Measurements from ENCODE around the gene HERC2. TPM values are rescaled to one million over a fixed set of nuclear protein-coding genes. Genes with fewer than 3 reads are reported as not detected.

The HERC2 gene
- total RNA-seq, 2 experiments from 2014 or later, result 26.8 to 35.0 TPM

GRCh38 chr15:28105793-28106192 is 216.2 kb downstream of the HERC2 start:
- peak overlapping the region; percentile 32 for H3K4me3 Mint-ChIP-seq
- ChIA-PET CTCF (no interaction called here), POLR2A (no interaction called here)
- H3K27me3 Mint-ChIP-seq, result peaks cover 10% of the 10 kb centered on the region
- H3K36me3 Mint-ChIP-seq (ENCODE audit: low read depth), result no peaks in the 10 kb centered on the region
- ATAC-seq, result no peak
- intact Hi-C loops (cut with DNase I, micrococcal nuclease), result loop anchor here in 1 of 2 experiments (1.0 to 2.0 kb wide), 2 partner anchors 9 to 19 kb away; no protein-coding TSS in a partner anchor
- no peak overlapping the region for H3K27ac Mint-ChIP-seq
- peaks cover 8% of the 10 kb centered on the region for H3K4me1 Mint-ChIP-seq
- DNase-seq, result no peak
- H3K9me3 Mint-ChIP-seq (ENCODE audit: low read depth), result no peaks in the 10 kb centered on the region

GRCh38 chr15:28105224-28105791 is 216.7 kb downstream of the HERC2 start:
- CTCF ChIA-PET, result no interaction called here
- no peaks in the 10 kb centered on the region for H3K36me3 Mint-ChIP-seq (ENCODE audit: low read depth)
- intact Hi-C loops (cut with DNase I, micrococcal nuclease), result no loop called here
- peaks cover 8% of the 10 kb centered on the region for H3K4me1 Mint-ChIP-seq
- no peak overlapping the region for H3K4me3 Mint-ChIP-seq
- no peak overlapping the region for H3K27ac Mint-ChIP-seq
- POLR2A ChIA-PET, result no interaction called here
- H3K27me3 Mint-ChIP-seq, result peaks cover 13% of the 10 kb centered on the region
- DNase-seq (no peak), ATAC-seq (no peak)
- no peaks in the 10 kb centered on the region for H3K9me3 Mint-ChIP-seq (ENCODE audit: low read depth)

GRCh38 chr15:28104326-28104725 is 217.7 kb downstream of the HERC2 start:
- ChIA-PET POLR2A (no interaction called here), CTCF (no interaction called here)
- Mint-ChIP-seq H3K4me1 (peaks cover 12% of the 10 kb centered on the region), H3K27me3 (peaks cover 21% of the 10 kb centered on the region), H3K36me3 (ENCODE audit: low read depth) (no peaks in the 10 kb centered on the region), H3K9me3 (ENCODE audit: low read depth) (no peaks in the 10 kb centered on the region), H3K4me3 (no peak overlapping the region), H3K27ac (no peak overlapping the region)
- intact Hi-C loops (cut with DNase I, micrococcal nuclease), result no loop called here
- no peak for DNase-seq
- no peak for ATAC-seq

- Mint-ChIP-seq H3K4me1 (peaks cover 15% of the 10 kb centered on the region), H3K9me3 (ENCODE audit: low read depth) (no peaks in the 10 kb centered on the region), H3K4me3 (no peak overlapping the region), H3K27ac (no peak overlapping the region), H3K27me3 (peaks cover 24% of the 10 kb centered on the region), H3K36me3 (ENCODE audit: low read depth) (no peaks in the 10 kb centered on the region)
- ATAC-seq (no peak), DNase-seq (no peak)
- ChIA-PET POLR2A (no interaction called here), CTCF (interaction anchor here (0.6 kb wide), 1 partner anchor 1930 kb away, joined by 3 read pairs; no protein-coding TSS in a partner anchor)
- intact Hi-C loops (cut with DNase I, micrococcal nuclease), result no loop called here
Observed at GRCh38 chr15:28103831-28104230, 218.1 kb downstream of the HERC2 start.

- POLR2A ChIA-PET, result no interaction called here
- Mint-ChIP-seq H3K4me3 (no peak overlapping the region), H3K27me3 (peaks cover 36% of the 10 kb centered on the region), H3K9me3 (ENCODE audit: low read depth) (no peaks in the 10 kb centered on the region), H3K27ac (no peak overlapping the region), H3K4me1 (peaks cover 20% of the 10 kb centered on the region), H3K36me3 (ENCODE audit: low read depth) (no peaks in the 10 kb centered on the region)
- DNase-seq (no peak), ATAC-seq (no peak)
- intact Hi-C loops (cut with DNase I, micrococcal nuclease), result no loop called here
- CTCF ChIA-PET, result no interaction called here
Observed at GRCh38 chr15:28101983-28102441, 220.0 kb downstream of the HERC2 start.

GRCh38 chr15:28101201-28101600 is 220.8 kb downstream of the HERC2 start:
- Mint-ChIP-seq H3K4me1 (peaks cover 19% of the 10 kb centered on the region), H3K27ac (no peak overlapping the region), H3K36me3 (ENCODE audit: low read depth) (no peaks in the 10 kb centered on the region), H3K4me3 (no peak overlapping the region), H3K9me3 (ENCODE audit: low read depth) (no peaks in the 10 kb centered on the region), H3K27me3 (peaks cover 36% of the 10 kb centered on the region)
- DNase-seq, result no peak
- ATAC-seq, result no peak
- ChIA-PET POLR2A (no interaction called here), CTCF (no interaction called here)
- intact Hi-C loops (cut with DNase I, micrococcal nuclease), result no loop called here

- no peak for ATAC-seq
- no peaks in the 10 kb centered on the region for H3K9me3 Mint-ChIP-seq (ENCODE audit: low read depth)
- peaks cover under 1% of the 10 kb centered on the region for H3K36me3 Mint-ChIP-seq (ENCODE audit: low read depth)
- H3K27me3 Mint-ChIP-seq, result peaks cover 37% of the 10 kb centered on the region
- peaks cover 19% of the 10 kb centered on the region for H3K4me1 Mint-ChIP-seq
- no peak overlapping the region for H3K4me3 Mint-ChIP-seq
- ChIA-PET POLR2A (no interaction called here), CTCF (no interaction called here)
- no peak for DNase-seq
- no peak overlapping the region for H3K27ac Mint-ChIP-seq
- intact Hi-C loops (cut with DNase I, micrococcal nuclease), result no loop called here
Observed at GRCh38 chr15:28100516-28101195, 221.3 kb downstream of the HERC2 start.

GRCh38 chr15:28099555-28100140 is 222.3 kb downstream of the HERC2 start:
- no peak overlapping the region for H3K4me3 Mint-ChIP-seq
- peaks cover 37% of the 10 kb centered on the region for H3K27me3 Mint-ChIP-seq
- CTCF ChIA-PET, result interaction anchor here (0.7 kb wide), 1 partner anchor 945 kb away, joined by 3 read pairs; no protein-coding TSS in a partner anchor
- H3K9me3 Mint-ChIP-seq (ENCODE audit: low read depth), result no peaks in the 10 kb centered on the region
- POLR2A ChIA-PET, result no interaction called here
- H3K36me3 Mint-ChIP-seq (ENCODE audit: low read depth), result peaks cover 3% of the 10 kb centered on the region
- intact Hi-C loops (cut with DNase I, micrococcal nuclease), result no loop called here
- DNase-seq, result no peak
- peaks cover 24% of the 10 kb centered on the region for H3K4me1 Mint-ChIP-seq
- ATAC-seq, result no peak
- no peak overlapping the region for H3K27ac Mint-ChIP-seq

GRCh38 chr15:28098766-28099554 is 223.0 kb downstream of the HERC2 start, which contains the start of gene OCA2:
Gene OCA2 (minus strand): TSS chr15:28099315. CDS start chr15:28081874, 17,441 bp downstream.
- intact Hi-C loops (cut with DNase I, micrococcal nuclease), result no loop called here
- POLR2A ChIA-PET, result no interaction called here

GRCh38 chr15:28098360-28098765 is 223.6 kb downstream of the HERC2 start:
- no peak overlapping the region for H3K4me3 Mint-ChIP-seq
- no peak for ATAC-seq

More at GRCh38 chr15:28098766-28099554, 223.0 kb downstream of the HERC2 start, which contains the start of gene OCA2:
- peak; percentile 77 for DNase-seq
- H3K4me1 Mint-ChIP-seq, result peaks cover 24% of the 10 kb centered on the region
- H3K27me3 Mint-ChIP-seq, result peaks cover 37% of the 10 kb centered on the region
- CTCF ChIA-PET, result interaction anchor here (0.7 to 1.1 kb wide), 3 partner anchors 8 to 946 kb away, joined by 3 to 4 read pairs (median 3); no protein-coding TSS in a partner anchor
- H3K4me3 Mint-ChIP-seq, result no peak within 1 kb of the TSS
- peaks cover 3% of the 10 kb centered on the region for H3K36me3 Mint-ChIP-seq (ENCODE audit: low read depth)
- no peak within 1 kb of the TSS for H3K27ac Mint-ChIP-seq
- no peaks in the 10 kb centered on the region for H3K9me3 Mint-ChIP-seq (ENCODE audit: low read depth)
- peak; percentile 30 for ATAC-seq

GRCh38 chr15:28097656-28098359 is 224.2 kb downstream of the HERC2 start:
- DNase-seq, result no peak
- no peaks in the 10 kb centered on the region for H3K9me3 Mint-ChIP-seq (ENCODE audit: low read depth)
- H3K27me3 Mint-ChIP-seq, result peaks cover 48% of the 10 kb centered on the region
- ChIA-PET CTCF (interaction anchor here (0.5 to 1.1 kb wide), 5 partner anchors 10 to 118 kb away, joined by 3 to 4 read pairs (median 3); no protein-coding TSS in a partner anchor), POLR2A (no interaction called here)
- peak overlapping the region; percentile 28 for H3K4me3 Mint-ChIP-seq
- H3K36me3 Mint-ChIP-seq (ENCODE audit: low read depth), result peaks cover 3% of the 10 kb centered on the region
- peaks cover 24% of the 10 kb centered on the region for H3K4me1 Mint-ChIP-seq
- intact Hi-C loops (cut with DNase I, micrococcal nuclease), result no loop called here
- no peak for ATAC-seq
- H3K27ac Mint-ChIP-seq, result no peak overlapping the region

More at GRCh38 chr15:28098360-28098765, 223.6 kb downstream of the HERC2 start:
- DNase-seq, result no peak
- CTCF ChIA-PET, result interaction anchor here (0.5 to 1.1 kb wide), 4 partner anchors 9 to 117 kb away, joined by 3 to 4 read pairs (median 3); no protein-coding TSS in a partner anchor
- Mint-ChIP-seq H3K27ac (no peak overlapping the region), H3K9me3 (ENCODE audit: low read depth) (no peaks in the 10 kb centered on the region), H3K27me3 (peaks cover 42% of the 10 kb centered on the region), H3K4me1 (peaks cover 24% of the 10 kb centered on the region), H3K36me3 (ENCODE audit: low read depth) (peaks cover 3% of the 10 kb centered on the region)
- intact Hi-C loops (cut with DNase I, micrococcal nuclease), result no loop called here
- POLR2A ChIA-PET, result no interaction called here
